DMS53 treated with DMSO at 0.1 percent for 48 hours (cell line): ENCODE data around the gene OXSM.

ENCODE experiments used
- DNase-seq: peaks from one replicate; lab custom pipeline; 2025; ENCODE audit not compliant: unreplicated experiment; lab: John Stamatoyannopoulos, UW

OXSM gene

GRCh38 chr3:25789596-25790556, at the start of gene OXSM:
TSS of gene OXSM (plus strand) at chr3:25790090. CDS start at chr3:25791021, 931 bp downstream.
- DNase-seq = peak; percentile 28

GRCh38 chr3:25744470-25744869, 45.4 kb upstream of the OXSM start:
- no peak for DNase-seq

DNA sequence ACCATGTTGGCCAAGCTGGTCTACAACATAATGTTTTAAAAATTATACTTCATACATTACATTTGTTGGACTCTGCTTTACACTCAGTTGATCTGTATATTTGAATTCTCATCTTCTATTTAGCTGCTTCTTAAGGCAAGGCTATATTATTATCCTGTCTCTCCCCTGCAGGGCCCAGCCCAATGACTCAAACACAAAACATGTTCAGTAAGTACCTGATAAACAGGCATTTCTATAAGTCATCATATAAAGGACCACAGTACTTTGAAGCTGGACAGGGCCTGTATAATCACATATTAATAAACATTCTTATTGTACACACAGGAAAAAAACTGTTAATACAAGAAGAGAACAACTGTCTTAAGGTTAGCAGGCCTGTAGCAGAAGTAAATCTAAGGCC, 42.9 kb upstream of the OXSM start:
- DNase-seq = no peak

DNA sequence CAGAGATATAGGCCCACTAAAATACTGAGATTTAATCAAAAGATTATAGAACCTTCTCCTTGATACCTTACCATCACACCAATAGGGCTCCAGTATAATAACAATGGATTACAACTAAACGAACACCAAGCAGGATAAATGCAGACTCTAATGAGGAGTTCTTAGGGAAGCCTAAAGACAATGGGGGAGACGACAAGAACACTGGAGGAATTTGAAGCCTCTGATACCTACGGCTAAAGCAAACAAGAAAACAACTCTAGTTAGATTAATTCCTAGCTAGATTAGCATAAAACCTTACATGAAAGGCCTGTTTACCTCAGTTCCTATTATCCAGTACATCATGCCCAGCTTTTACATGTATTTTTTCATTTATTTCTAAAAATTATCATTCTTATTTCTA, 41.7 kb upstream of the OXSM start:
- DNase-seq = no peak

DNA sequence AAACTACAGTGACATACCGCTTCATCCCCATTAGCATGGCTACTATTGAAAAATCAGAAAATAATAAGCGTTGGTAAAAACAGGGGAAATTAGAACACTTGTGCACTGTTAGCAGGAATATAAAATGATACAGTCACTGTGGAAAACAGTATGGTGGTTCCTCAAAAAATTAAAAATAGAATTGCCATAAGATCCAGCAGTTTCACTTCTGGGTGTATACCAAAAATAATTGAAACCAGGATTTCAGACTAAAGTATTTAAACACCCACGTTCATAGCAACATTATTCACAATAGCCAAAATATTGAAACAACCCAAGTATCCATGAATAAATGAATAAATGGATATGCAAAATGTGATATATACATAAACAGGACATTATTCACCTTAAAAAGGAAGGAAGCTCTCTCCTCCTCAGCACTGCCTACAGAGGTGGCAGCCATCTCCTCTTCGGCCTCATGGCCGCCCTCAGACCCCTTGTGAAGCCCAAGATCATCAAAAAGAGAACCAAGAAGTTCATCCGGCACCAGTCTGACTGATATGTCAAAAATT, 40.8 kb upstream of the OXSM start:
- no peak for DNase-seq

- DNase-seq = no peak
These were observed 38.8 kb upstream of the OXSM start for GRCh38 chr3:25751048-25751447.

DNA sequence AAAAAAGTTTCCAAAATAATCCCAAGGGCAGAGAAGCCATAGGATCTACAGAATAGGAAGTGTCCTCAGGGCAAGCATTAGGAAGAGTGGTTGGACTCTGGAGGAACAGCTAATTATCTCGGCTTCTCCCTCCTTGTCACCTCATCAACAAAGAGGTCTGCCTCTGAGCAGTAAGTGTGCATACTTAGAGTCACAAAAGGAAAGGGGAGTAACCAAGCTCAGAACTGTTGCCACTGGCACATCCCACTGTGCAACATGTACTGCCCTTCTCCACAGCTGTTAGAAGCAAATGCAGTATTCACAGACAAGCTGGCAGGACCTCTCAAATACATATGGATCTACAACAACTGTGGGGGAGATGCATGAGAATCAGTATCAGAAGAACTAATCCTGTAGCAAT, 38.2 kb upstream of the OXSM start:
- DNase-seq = no peak

DNA sequence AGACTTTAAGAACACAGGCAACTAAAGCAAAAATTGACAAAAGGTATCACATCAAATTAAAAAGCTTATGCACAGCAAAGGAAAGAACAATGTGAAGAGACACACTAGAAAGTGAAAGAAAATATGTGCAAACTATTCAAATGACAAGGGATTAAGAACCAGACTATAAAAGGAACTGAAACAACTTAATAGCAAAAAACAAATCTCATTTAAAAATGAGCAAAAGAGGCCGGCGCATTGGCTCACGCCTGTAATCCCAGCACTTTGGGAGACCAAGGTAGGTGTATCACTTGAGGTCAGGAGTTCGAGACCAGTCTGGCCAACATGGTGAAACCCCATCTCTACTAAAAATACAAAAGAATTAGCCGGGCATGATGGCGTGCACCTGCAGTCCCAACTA, 21.0 kb upstream of the OXSM start:
- DNase-seq = no peak

GRCh38 chr3:25775936-25776335, 14.0 kb upstream of the OXSM start:
- DNase-seq = no peak

- DNase-seq = no peak
These were observed 9.3 kb upstream of the OXSM start for GRCh38 chr3:25780618-25781017.

DNA sequence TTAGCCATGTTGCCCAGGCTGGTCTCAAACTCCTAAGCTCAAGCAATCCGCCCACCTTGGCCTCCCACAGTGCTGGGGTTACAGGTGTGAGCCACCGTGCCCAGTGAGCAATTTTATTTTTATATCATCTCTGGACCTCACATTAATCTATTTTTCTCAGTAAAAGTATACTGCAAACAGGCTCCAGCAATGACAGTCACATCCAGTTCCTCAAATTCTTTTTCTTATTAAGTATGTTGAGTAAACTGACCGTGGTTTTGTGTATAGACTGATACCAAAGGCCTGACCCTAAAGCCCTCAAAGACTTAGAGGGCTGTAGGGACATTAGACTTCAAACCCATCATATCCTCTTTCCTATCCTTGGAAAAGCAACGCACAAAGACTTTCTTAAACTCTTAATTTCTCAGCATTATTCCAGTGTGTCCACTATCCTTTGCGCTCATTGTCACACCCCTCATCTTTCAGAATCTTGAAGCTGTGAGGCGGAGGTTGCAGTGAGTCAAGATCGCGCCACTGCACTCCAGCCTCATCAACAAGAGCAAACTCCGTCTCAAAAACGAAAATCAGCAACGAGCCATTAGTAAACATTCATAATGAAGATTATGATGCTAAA, 8.6 kb upstream of the OXSM start:
- no peak for DNase-seq

GRCh38 chr3:25781758-25782594, 7.9 kb upstream of the OXSM start:
- no peak for DNase-seq

GRCh38 chr3:25782636-25782937, 7.3 kb upstream of the OXSM start:
- DNase-seq = no peak

GRCh38 chr3:25782938-25783660, 6.8 kb upstream of the OXSM start, which contains the start of gene NGLY1:
TSS of gene NGLY1 (minus strand) at chr3:25783443. CDS start at chr3:25783390, 53 bp downstream.
- peak; percentile 20 for DNase-seq

DNA sequence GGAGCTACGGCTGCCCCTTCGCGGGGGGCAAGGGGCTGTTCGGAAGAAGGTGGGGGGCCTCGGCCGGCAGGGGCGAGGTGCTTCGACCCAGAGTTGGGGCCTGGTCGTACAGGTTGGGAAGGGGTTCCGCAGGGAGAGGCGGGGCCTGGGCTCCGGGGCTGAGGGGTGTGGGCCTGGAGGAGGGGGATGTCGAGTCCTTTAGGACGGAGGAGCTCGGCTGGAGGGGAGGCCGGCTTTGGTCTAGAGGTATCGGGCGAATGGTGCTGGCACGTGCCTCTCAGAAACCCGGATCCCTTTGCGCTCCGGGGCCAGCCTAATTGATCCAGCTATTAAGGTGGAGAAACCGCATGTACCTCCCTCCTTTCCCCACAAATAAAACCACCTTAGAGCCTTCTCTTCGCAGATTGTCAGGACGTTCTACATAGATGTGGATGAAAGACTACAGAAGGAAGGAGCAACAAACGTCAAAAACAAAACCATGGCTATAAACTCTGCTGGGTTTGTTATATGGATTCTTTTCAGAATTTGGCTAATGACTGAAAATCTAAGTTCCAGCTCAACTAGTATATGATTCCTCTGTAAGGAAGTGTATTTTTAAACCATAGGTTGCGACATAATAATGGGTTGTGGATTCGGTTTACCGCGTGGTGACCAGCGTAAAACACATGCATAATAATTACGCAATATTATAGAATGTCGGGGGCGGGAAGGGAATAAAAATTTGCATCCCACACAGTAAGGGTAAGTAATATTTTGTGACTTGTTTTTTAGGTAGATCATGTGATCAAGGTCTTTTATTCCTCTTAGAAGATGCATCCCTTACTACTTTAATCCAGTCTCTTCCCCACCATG, 6.0 kb upstream of the OXSM start:
- peak; percentile 8 for DNase-seq

DNA sequence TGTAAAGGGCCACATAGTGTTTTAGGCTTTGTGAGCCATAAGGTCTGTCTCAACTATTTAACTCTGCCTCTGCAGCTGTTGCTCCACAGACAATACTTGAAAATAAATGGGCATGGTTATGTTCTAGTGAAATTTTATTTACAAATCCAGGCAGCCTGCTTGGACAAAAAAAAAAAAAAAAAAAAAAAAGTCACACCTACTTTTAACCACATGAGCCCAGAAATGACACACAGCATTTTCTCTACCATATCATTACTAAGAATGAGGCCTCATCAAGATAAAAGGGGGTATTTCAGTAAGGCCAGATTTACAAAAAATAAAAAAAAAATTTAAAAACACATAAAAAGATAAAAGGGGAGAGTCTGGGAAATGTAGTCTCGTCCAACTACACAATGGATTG, 4.9 kb upstream of the OXSM start:
- DNase-seq = no peak

DNA sequence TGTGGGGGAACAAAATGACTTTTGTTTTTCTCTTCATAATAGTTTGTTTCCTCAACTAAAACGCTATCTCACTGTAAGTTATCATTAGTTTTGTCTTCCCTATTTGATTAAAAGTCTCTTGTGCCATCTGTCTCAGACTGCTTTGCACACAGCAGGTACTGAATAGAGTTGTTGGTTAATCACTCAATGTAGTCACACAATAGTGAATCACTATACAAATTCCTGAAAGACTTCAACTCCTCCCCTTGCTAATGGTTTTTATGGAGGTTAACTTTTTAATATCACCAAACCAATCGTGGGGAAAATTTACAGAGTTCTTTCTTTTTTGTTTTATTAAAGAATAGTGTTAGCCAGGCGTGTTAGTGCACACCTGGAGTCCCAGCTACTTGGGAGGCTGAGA, 4.1 kb upstream of the OXSM start:
- DNase-seq = no peak

GRCh38 chr3:25787689-25788088, 2.2 kb upstream of the OXSM start:
- DNase-seq = no peak

GRCh38 chr3:25789209-25789595, 688 bp upstream of the OXSM start:
- no peak for DNase-seq

- no peak for DNase-seq
These were observed 11.9 kb downstream of the OXSM start for GRCh38 chr3:25801786-25802185.
